WTC11 (cell line): ENCODE results near the gene MYO6. TPM values are rescaled to one million over a fixed set of nuclear protein-coding genes. Genes with fewer than 3 reads are reported as not detected.

Experiments
- ATF1 ChIP-seq: sonication (generic); formaldehyde crosslinking; IDR thresholded peaks from 2 replicates; pipeline ENCODE4 v1.8.1; 2023; ENCODE audit warnings: mild to moderate bottlenecking, moderate library complexity, missing genetic modification reagents
- ESRRA ChIP-seq: sonication (generic); formaldehyde crosslinking; IDR thresholded peaks from 2 replicates; pipeline ENCODE4 v1.8.1; 2022; ENCODE audit warnings: mild to moderate bottlenecking, missing genetic modification reagents, borderline replicate concordance
- ETV6 ChIP-seq: sonication (generic); formaldehyde crosslinking; IDR thresholded peaks from 2 replicates; pipeline ENCODE4 v1.8.1; 2022; ENCODE audit warnings: mild to moderate bottlenecking, missing genetic modification reagents
- ZNF121 ChIP-seq: sonication (generic); formaldehyde crosslinking; IDR thresholded peaks from 2 replicates; pipeline ENCODE4 v1.8.0; 2023; ENCODE audit warnings: missing genetic modification reagents
- total RNA-seq: library from RNA; stranded (reverse); gene quantifications from 3 replicates; pipeline ENCODE4 v1.2.3, GENCODE V29; 2021
- TF ChIP-seq, protein P1 (sequence below): fragments of 250-450 bp; sonication (Bioruptor Pico); IDR thresholded peaks from 2 replicates; pipeline ENCODE4 v1.9.0; 2021; ENCODE audit warnings: mild to moderate bottlenecking, borderline replicate concordance
- TF ChIP-seq, protein P2 (sequence below): sonication (generic); formaldehyde crosslinking; IDR thresholded peaks from 2 replicates; pipeline ENCODE4 v1.8.0; 2023; ENCODE audit warnings: mild to moderate bottlenecking, missing genetic modification reagents
- TF ChIP-seq, protein P3 (sequence below): fragments of 250-450 bp; sonication (Bioruptor Pico); IDR thresholded peaks from 2 replicates; pipeline ENCODE4 v1.9.0; 2021; ENCODE audit warnings: mild to moderate bottlenecking

MYO6 gene
- total RNA-seq, 1 experiment from 2014 or later, result 32.6 TPM

DNA sequence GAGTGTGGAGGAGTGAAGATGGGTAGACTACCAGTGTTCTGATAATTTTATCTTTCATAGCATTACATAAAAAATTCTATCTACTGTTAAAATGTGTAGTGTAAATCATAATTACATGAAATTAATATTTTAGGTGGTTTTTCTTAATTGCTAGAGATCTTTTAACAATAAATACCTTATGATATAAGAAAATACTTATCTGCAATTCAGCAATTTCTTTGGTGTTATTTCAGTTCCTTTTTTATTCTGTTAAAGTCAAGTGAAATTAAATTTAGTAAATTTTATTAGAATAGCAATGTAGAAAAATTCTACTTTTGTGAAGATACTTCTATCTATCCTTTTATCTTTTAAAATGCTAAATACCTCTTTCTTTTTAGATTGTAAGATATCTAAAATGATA, 219.1 kb downstream of the MYO6 start (continued):
- TF ChIP-seq, protein P1, sequence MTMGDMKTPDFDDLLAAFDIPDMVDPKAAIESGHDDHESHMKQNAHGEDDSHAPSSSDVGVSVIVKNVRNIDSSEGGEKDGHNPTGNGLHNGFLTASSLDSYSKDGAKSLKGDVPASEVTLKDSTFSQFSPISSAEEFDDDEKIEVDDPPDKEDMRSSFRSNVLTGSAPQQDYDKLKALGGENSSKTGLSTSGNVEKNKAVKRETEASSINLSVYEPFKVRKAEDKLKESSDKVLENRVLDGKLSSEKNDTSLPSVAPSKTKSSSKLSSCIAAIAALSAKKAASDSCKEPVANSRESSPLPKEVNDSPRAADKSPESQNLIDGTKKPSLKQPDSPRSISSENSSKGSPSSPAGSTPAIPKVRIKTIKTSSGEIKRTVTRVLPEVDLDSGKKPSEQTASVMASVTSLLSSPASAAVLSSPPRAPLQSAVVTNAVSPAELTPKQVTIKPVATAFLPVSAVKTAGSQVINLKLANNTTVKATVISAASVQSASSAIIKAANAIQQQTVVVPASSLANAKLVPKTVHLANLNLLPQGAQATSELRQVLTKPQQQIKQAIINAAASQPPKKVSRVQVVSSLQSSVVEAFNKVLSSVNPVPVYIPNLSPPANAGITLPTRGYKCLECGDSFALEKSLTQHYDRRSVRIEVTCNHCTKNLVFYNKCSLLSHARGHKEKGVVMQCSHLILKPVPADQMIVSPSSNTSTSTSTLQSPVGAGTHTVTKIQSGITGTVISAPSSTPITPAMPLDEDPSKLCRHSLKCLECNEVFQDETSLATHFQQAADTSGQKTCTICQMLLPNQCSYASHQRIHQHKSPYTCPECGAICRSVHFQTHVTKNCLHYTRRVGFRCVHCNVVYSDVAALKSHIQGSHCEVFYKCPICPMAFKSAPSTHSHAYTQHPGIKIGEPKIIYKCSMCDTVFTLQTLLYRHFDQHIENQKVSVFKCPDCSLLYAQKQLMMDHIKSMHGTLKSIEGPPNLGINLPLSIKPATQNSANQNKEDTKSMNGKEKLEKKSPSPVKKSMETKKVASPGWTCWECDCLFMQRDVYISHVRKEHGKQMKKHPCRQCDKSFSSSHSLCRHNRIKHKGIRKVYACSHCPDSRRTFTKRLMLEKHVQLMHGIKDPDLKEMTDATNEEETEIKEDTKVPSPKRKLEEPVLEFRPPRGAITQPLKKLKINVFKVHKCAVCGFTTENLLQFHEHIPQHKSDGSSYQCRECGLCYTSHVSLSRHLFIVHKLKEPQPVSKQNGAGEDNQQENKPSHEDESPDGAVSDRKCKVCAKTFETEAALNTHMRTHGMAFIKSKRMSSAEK (CRISPR knock-in tag), result no peak
- TF ChIP-seq, protein P2, sequence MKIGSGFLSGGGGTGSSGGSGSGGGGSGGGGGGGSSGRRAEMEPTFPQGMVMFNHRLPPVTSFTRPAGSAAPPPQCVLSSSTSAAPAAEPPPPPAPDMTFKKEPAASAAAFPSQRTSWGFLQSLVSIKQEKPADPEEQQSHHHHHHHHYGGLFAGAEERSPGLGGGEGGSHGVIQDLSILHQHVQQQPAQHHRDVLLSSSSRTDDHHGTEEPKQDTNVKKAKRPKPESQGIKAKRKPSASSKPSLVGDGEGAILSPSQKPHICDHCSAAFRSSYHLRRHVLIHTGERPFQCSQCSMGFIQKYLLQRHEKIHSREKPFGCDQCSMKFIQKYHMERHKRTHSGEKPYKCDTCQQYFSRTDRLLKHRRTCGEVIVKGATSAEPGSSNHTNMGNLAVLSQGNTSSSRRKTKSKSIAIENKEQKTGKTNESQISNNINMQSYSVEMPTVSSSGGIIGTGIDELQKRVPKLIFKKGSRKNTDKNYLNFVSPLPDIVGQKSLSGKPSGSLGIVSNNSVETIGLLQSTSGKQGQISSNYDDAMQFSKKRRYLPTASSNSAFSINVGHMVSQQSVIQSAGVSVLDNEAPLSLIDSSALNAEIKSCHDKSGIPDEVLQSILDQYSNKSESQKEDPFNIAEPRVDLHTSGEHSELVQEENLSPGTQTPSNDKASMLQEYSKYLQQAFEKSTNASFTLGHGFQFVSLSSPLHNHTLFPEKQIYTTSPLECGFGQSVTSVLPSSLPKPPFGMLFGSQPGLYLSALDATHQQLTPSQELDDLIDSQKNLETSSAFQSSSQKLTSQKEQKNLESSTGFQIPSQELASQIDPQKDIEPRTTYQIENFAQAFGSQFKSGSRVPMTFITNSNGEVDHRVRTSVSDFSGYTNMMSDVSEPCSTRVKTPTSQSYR (CRISPR knock-in tag), result no peak
- no peak for TF ChIP-seq ETV6 (CRISPR knock-in tag)
- TF ChIP-seq ESRRA (CRISPR knock-in tag), result no peak
- TF ChIP-seq, protein P3, sequence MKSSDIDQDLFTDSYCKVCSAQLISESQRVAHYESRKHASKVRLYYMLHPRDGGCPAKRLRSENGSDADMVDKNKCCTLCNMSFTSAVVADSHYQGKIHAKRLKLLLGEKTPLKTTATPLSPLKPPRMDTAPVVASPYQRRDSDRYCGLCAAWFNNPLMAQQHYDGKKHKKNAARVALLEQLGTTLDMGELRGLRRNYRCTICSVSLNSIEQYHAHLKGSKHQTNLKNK (CRISPR knock-in tag), result no peak
- TF ChIP-seq ATF1 (CRISPR knock-in tag), result no peak
- TF ChIP-seq ZNF121, result no peak

Other genes starting within 250 kb of the MYO6 start
- gene SENP6, start 147.4 kb upstream of the MYO6 start, total RNA-seq, result 90.9 to 100 TPM (median 99.4 TPM) in 3 replicates